Mammary microvascular endothelial cell (primary cell): ENCODE results near the gene ZNF217. TPM values are rescaled to one million over a fixed set of nuclear protein-coding genes. Genes with fewer than 3 reads are reported as not detected.

Experiments
- total RNA-seq: library from RNA; depleted of rRNA; stranded (reverse); fragments of >200 nt; gene quantifications from 2 replicates; pipeline ENCODE4 v1.2.3, GENCODE V29; 2015

Gene ZNF217
- 12.4 and 13.3 TPM in 2 replicates for total RNA-seq

GRCh38 chr20:53593466-53594007, at the start of gene ZNF217:
Gene ZNF217, minus strand, starts transcription at chr20:53593839. Its CDS starts 11,013 bp downstream, at chr20:53582826.

